ENCODE data around the gene SIL1. TPM values are rescaled to one million over a fixed set of nuclear protein-coding genes. Genes with fewer than 3 reads are reported as not detected.

Gene SIL1
- total and polyA plus RNA-seq, 2 of the 13 experiments (the other 11 are each of a cell fraction or from before 2014, with no cell fraction given) = 26.0 to 30.0 TPM

DNA sequence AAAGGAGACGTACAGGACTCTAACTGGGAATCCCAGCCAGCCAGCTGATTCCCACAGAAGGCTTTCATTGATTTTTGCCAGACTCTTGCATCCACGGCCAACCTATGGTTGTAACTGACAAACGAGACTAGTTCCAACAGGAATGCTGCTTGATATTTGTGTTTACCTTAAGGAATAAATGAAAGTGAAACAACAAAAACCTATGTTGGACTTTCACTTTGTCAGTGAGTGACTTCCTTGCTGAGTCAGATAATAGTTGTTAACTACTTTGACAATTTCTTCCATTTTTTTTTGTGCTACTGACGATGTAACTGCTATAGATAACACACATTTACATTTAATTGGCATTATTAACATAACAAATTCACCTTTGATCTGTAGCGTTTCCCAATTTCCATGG is 259.6 kb downstream of the SIL1 start:
- FAIRE-seq = no peak
- no peak overlapping the region for H2AFZ ChIP-seq (ENCODE audit: low read length)
- no TSS peak for BruUV-seq (replicated peaks)
- 95% methylated on average over 5 of the region's 5 CpGs for WGBS (ENCODE audit: low lambda C conversion rate)
- no peaks in the 10 kb centered on the region for H3K79me2 ChIP-seq (ENCODE audit: insufficient read depth, low read length)
- no peaks in the 10 kb centered on the region for H3K4me1 ChIP-seq (ENCODE audit: insufficient read depth, low read length)
- H3K27me3 ChIP-seq (ENCODE audit: control insufficient read depth in 1 of 2, insufficient read depth in 2 of 2, low read length in 2 of 2) = no peaks in the 10 kb centered on the region
- no peak overlapping the region for H3K4me2 ChIP-seq (ENCODE audit: low read depth, low read length)
- H3K4me3 ChIP-seq (replicated peaks in 1 of 3; ENCODE audit: insufficient read depth in 1 of 3, low read depth in 2 of 3, low read length in 3 of 3) = no peak overlapping the region
- TF ChIP-seq ZNF572 (CRISPR knock-in tag; IDR thresholded peaks at IDR 0.05) (no peak), MAFK (conservative IDR thresholded peaks at IDR 0.05 in 1 of 2, IDR thresholded peaks at IDR 0.05 in 1 of 2; ENCODE audit: low read length in 2 of 2) (peak in 1 of 2 experiments; percentile 40; a peak in 2 of 4 replicates)
- in situ Hi-C loops (cut with HindIII; ENCODE audit: extremely low pct_ligation_motif_present, low pct_unique_long_range_greater_than_20kb) = no loop called here
- POLR2A ChIA-PET = no interaction called here
- CTCF ChIA-PET (ENCODE audit: low intra/inter-chr PET ratio, low total read pairs) = no interaction called here
- ATAC-seq = no peak
- no peaks in the 10 kb centered on the region for H3K9me3 ChIP-seq (ENCODE audit: low read length)
- intact Hi-C loops (cut with micrococcal nuclease; ENCODE audit: unreplicated experiment) = no loop called here
- no peaks in the 10 kb centered on the region; the same call in 1 of the 2 replicates for H4K20me1 ChIP-seq (ENCODE audit: insufficient read depth, low read length)
- no peak overlapping the region for H3K27ac ChIP-seq (ENCODE audit: extremely low read length, insufficient read depth, low read length)
- H3K9ac ChIP-seq (ENCODE audit: insufficient read depth, low read depth, low read length) = no peak overlapping the region
- H3K36me3 ChIP-seq (replicated peaks in 1 of 2; ENCODE audit: control insufficient read depth in 1 of 2, insufficient read depth in 2 of 2, low read length in 2 of 2) = peaks cover 4 to 21% of the 10 kb centered on the region in 2 experiments
- DNase-seq (ENCODE audit: low spot score) = no peak

DNA sequence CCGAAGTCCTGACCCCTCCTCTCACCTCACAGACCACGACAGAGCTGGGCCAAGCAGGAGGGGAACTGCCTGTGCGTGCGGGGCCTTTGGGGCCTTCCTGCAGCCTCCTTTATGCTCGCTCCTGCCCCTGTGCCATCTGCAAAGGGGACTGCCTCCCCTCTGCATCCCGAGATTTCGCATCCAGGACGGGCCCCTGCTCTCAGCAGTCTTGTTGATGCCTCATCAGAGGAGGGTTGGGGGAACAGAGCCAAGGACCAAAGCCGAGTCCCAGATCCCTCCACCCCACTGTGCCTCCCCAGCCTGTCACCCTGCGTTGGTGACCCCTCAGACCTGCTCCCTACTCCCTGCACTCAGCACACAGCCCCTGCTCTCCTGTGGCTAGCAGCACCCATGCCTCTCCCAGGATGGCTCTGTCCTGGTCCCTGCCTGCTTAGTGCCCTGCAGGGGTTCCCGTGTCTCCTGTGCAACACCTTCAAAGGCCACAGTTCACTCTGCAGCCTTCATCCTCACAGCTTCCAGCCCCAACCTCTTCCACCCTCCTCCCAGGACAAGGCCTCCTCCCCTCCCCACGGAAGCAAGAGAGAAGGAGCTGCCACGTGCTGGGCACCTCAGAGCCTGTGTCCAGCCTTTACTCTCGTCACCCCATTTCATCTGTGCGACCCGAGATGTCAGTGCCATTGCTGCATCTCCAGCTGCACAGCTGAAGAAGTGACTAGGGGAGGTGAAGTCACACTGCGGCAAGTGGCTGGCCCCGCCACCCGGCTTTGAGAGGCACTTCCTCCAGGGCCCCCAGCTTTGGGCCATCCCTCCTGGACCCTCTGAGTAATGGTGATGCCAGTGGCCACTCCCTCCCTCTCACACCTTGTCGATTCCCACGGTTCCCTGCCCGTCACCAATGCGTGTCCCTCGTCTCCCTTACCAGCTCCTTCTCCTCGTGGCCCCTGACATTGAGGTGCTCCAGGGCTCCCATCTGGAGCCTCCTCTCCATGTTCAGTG is 260.5 kb downstream of the SIL1 start:
- intact Hi-C loops (cut with micrococcal nuclease; ENCODE audit: unreplicated experiment) (no loop called here), in situ Hi-C loops (cut with HindIII; ENCODE audit: extremely low pct_ligation_motif_present, low pct_unique_long_range_greater_than_20kb) (no loop called here)
- Histone ChIP-seq H3K9ac (ENCODE audit: insufficient read depth, low read depth, low read length) (no peak overlapping the region), H3K36me3 (replicated peaks in 1 of 2; ENCODE audit: control insufficient read depth in 1 of 2, insufficient read depth in 2 of 2, low read length in 2 of 2) (peaks cover 8 to 29% of the 10 kb centered on the region in 2 experiments), H3K9me3 (ENCODE audit: low read length) (no peaks in the 10 kb centered on the region), H3K79me2 (ENCODE audit: insufficient read depth, low read length) (no peaks in the 10 kb centered on the region), H3K4me1 (ENCODE audit: insufficient read depth, low read length) (no peaks in the 10 kb centered on the region), H4K20me1 (ENCODE audit: insufficient read depth, low read length) (no peaks in the 10 kb centered on the region; the same call in 1 of the 2 replicates), H2AFZ (ENCODE audit: low read length) (no peak overlapping the region), H3K4me3 (replicated peaks in 1 of 3; ENCODE audit: insufficient read depth in 1 of 3, low read depth in 2 of 3, low read length in 3 of 3) (no peak overlapping the region), H3K4me2 (ENCODE audit: low read depth, low read length) (no peak overlapping the region), H3K27ac (ENCODE audit: extremely low read length, insufficient read depth, low read length) (no peak overlapping the region), H3K27me3 (ENCODE audit: control insufficient read depth in 1 of 2, insufficient read depth in 2 of 2, low read length in 2 of 2) (no peaks in the 10 kb centered on the region)
- 90% methylated on average over 24 of the region's 25 CpGs for WGBS (ENCODE audit: low lambda C conversion rate)
- no TSS peak for BruUV-seq (replicated peaks)
- no peak for TF ChIP-seq ZNF232 (CRISPR knock-in tag; IDR thresholded peaks at IDR 0.05; ENCODE audit: borderline replicate concordance)
- TF ChIP-seq AGO2 (optimal IDR thresholded peaks at IDR 0.05; ENCODE audit: low read depth, low read length) = peak; percentile 88
- 0 out of 2 replicates have a peak, but pooled peaks have one; percentile 36 for TF ChIP-seq POLR2AphosphoS2 (IDR thresholded peaks at IDR 0.05; ENCODE audit: low read depth, low read length)
- TF ChIP-seq POLR2G (IDR thresholded peaks at IDR 0.05; ENCODE audit: low read depth, low read length) = peak; percentile 47; the same call in 1 of the 2 replicates
- TF ChIP-seq SPEN (CRISPR knock-in tag; IDR thresholded peaks at IDR 0.05; ENCODE audit: low read depth) = 0 out of 2 replicates have a peak, but pooled peaks have one; percentile 23
- TF ChIP-seq SAFB2 (CRISPR knock-in tag; IDR thresholded peaks at IDR 0.05; ENCODE audit: borderline replicate concordance, low read depth) = 0 out of 2 replicates have a peak, but pooled peaks have one; percentile 18
- peak; percentile 58 for TF ChIP-seq RBM22 (optimal IDR thresholded peaks at IDR 0.05; ENCODE audit: low read length)
- no peak for TF ChIP-seq ZNF557 (CRISPR knock-in tag; IDR thresholded peaks at IDR 0.05)
- no peak for TF ChIP-seq GTF3A (CRISPR knock-in tag; conservative IDR thresholded peaks at IDR 0.05)
- TF ChIP-seq POLR2A (IDR thresholded peaks at IDR 0.05; ENCODE audit: insufficient read depth in 1 of 2, low read depth in 2 of 2, low read length in 2 of 2) = peak in 1 of 2 experiments; percentile 18; a peak in 1 of 4 replicates
- no peak for TF ChIP-seq KDM3A (CRISPR knock-in tag; IDR thresholded peaks at IDR 0.05; ENCODE audit: low read depth)
- 0 out of 2 replicates have a peak, but pooled peaks have one; percentile 1 for TF ChIP-seq GABPB1 (CRISPR knock-in tag; IDR thresholded peaks at IDR 0.05)
- ATAC-seq = peak; percentile 61
- ChIA-PET CTCF (ENCODE audit: low intra/inter-chr PET ratio, low total read pairs) (no interaction called here), POLR2A (interaction anchor here (0.8 kb wide), 1 partner anchor 26 kb away, joined by 3 read pairs; no protein-coding TSS in a partner anchor)
- FAIRE-seq = no peak
- no peak for DNase-seq (ENCODE audit: low spot score)
